Brain microvascular endothelial cell (primary cell): ENCODE results near the gene SUPT6H.

ENCODE experiments used
- DNase-seq: peaks from one replicate; pipeline ENCODE4 v3.0.0-alpha.2; 2020
- H3K27ac ChIP-seq: fragments of 250-450 bp; sonication (Bioruptor Pico); 2 replicates; pipeline ENCODE4 v1.5.1; 2020; ENCODE audit warnings: mild to moderate bottlenecking, moderate library complexity
- H3K27me3 ChIP-seq: fragments of 250-450 bp; sonication (Bioruptor Pico); replicated peaks from 2 replicates; pipeline ENCODE4 v1.5.1; 2020; ENCODE audit warnings: mild to moderate bottlenecking
- H3K36me3 ChIP-seq: fragments of 250-450 bp; sonication (Bioruptor Pico); replicated peaks from 2 replicates; pipeline ENCODE4 v1.5.1; 2020; ENCODE audit warnings: mild to moderate bottlenecking
- H3K4me3 ChIP-seq: 2 replicates; pipeline ENCODE4 v1.5.1; 2011; ENCODE audit warnings: low read depth, mild to moderate bottlenecking, control low read depth, low read length, moderate library complexity
- in situ Hi-C: cut with HindIII; loops from 2 replicates; pipeline ENCODE4 v1.10.0; 2017; ENCODE audit warnings: low sequenced_read_pairs, low pct_ligation_motif_present
- TF ChIP-seq, protein P1 (sequence below): IDR thresholded peaks from 2 replicates; pipeline ENCODE4 v1.5.1; 2011; ENCODE audit warnings: low read depth, mild to moderate bottlenecking, moderate library complexity, low read length, control low read depth, inconsistent platforms; ENCODE audit errors: missing control alignments

The SUPT6H gene

DNA sequence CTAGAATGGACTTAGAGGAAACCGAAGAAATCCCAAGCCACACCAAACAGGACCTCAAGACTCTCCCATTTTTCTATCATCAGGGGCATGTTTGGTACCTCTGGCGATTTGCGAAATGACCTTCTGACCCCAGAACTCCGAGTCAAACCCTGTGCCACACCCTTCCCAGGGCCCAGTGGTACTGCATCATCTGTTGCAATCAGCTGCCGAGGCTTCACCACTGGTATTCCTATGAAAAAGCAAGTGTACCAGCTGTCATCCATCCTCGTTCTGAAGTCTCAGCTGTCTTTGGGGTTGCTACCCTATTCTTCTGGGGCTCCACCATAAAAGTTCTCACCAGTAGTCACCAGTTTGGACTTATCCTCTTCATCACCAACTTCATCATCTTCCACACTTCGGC, 45.7 kb upstream of the SUPT6H start:
- no peak for DNase-seq
- TF ChIP-seq, protein P1, sequence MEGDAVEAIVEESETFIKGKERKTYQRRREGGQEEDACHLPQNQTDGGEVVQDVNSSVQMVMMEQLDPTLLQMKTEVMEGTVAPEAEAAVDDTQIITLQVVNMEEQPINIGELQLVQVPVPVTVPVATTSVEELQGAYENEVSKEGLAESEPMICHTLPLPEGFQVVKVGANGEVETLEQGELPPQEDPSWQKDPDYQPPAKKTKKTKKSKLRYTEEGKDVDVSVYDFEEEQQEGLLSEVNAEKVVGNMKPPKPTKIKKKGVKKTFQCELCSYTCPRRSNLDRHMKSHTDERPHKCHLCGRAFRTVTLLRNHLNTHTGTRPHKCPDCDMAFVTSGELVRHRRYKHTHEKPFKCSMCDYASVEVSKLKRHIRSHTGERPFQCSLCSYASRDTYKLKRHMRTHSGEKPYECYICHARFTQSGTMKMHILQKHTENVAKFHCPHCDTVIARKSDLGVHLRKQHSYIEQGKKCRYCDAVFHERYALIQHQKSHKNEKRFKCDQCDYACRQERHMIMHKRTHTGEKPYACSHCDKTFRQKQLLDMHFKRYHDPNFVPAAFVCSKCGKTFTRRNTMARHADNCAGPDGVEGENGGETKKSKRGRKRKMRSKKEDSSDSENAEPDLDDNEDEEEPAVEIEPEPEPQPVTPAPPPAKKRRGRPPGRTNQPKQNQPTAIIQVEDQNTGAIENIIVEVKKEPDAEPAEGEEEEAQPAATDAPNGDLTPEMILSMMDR, result no peak
- H3K36me3 ChIP-seq, result peaks cover 83% of the 10 kb centered on the region
- in situ Hi-C loops, result no loop called here
- no peak overlapping the region for H3K4me3 ChIP-seq
- H3K27me3 ChIP-seq, result no peaks in the 10 kb centered on the region
- H3K27ac ChIP-seq, result no peak overlapping the region

DNA sequence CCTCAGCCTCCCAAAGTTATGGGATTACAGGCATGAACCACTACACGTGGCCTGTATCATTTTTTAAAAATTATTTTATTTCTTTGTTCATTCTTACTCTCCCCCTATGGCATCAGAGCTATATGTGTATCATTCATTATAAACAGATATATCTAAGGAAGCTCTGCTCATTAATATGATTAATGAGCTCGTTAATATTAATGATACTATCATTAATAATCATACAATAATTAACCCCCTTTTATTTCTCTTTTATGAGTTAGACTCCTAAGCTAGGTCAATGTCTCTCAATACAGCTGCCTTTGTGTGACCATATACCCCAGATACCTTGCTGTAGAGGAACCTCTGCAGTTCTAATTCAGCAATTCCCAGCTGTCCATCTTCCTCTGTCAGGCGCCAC, 43.5 kb upstream of the SUPT6H start:
- Histone ChIP-seq H3K4me3 (no peak overlapping the region), H3K27ac (no peak overlapping the region), H3K36me3 (peaks cover 91% of the 10 kb centered on the region), H3K27me3 (no peaks in the 10 kb centered on the region)
- TF ChIP-seq, protein P1, result no peak
- DNase-seq, result no peak
- in situ Hi-C loops, result no loop called here

DNA sequence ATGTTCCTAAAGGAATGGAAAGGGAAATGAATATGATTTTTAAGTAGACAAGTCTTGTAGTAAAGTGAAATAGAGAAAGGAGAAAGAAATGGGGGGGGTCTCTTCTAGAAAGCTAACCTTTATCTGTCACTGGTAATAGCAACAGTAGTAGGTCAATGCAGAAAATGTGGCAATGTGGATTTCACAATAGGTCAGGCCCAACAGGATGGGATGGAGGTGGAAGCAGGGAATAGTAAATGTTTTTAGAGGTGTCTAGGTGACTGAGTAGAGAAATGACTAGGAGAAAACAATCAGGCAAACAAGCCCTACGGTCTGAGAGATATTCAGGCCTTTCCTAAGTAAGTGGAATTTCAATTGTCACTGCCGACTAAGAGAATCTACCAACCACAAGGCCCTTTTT, 42.0 kb upstream of the SUPT6H start:
- Histone ChIP-seq H3K4me3 (no peak overlapping the region), H3K36me3 (peaks cover 91% of the 10 kb centered on the region), H3K27me3 (no peaks in the 10 kb centered on the region), H3K27ac (no peak overlapping the region)
- DNase-seq, result no peak
- in situ Hi-C loops, result no loop called here
- TF ChIP-seq, protein P1, result no peak

DNA sequence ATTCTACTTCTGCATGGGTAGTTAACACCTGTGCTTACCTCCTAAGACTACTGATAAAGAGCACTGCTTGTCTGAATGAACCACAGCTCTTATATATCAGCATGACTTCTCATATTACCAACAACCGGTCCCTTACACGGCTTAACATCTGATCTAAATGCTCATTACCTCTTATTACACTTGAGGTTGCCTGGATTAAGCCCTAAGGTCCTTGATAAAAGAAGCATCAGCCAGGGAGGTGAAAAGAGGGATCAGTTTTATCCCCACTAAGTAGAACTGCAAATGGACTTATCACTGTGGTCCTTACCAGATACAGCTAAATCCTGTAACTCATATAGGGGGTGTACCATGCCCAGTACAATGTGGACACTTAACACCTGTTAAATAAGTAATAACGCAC, 39.8 kb upstream of the SUPT6H start:
- TF ChIP-seq, protein P1, result no peak
- in situ Hi-C loops, result no loop called here
- DNase-seq, result no peak
- no peaks in the 10 kb centered on the region for H3K27me3 ChIP-seq
- H3K36me3 ChIP-seq, result peaks cover 83% of the 10 kb centered on the region
- no peak overlapping the region for H3K4me3 ChIP-seq
- no peak overlapping the region for H3K27ac ChIP-seq

DNA sequence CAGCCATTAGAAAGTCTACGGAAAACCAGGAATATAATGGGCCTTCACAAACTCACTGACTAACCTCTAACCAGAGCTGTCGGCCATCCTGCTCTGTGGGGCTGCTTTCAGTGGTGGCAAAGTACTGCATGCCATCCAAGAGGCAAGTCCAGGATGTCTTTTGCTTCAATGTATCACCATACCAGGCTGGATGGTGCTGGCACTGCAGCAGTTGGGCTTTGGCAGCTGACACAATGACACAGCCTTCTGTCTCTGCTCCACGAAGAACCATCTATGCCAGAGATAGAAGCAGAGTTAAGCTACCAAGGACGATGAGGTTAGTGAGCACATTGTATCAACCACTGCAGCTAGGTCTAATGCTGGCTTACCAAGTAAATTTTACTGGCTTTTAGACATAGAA, 38.3 kb upstream of the SUPT6H start:
- Histone ChIP-seq H3K27ac (no peak overlapping the region), H3K27me3 (no peaks in the 10 kb centered on the region), H3K36me3 (peaks cover 81% of the 10 kb centered on the region), H3K4me3 (no peak overlapping the region)
- TF ChIP-seq, protein P1, result no peak
- in situ Hi-C loops, result no loop called here
- no peak for DNase-seq

DNA sequence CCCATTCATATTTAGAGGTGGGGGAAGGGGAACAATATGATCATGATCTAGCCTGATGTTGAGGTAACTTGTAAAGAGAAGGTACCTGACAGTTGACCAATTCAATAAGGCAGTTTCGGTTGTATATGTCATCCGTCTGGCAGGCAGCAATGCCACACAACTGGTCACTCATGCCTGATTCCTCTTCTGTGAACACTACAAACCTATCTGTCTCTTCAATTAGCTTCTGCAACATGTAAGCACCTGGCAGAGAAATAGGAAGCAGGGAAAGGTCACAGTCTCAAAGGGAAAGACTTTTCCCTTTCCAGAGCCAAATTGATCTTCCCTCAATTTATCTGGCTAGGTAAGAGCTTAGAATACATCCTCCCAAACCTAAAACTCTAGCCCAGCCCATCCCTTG, 37.9 kb upstream of the SUPT6H start:
- peaks cover 76% of the 10 kb centered on the region for H3K36me3 ChIP-seq
- TF ChIP-seq, protein P1, result no peak
- in situ Hi-C loops, result no loop called here
- no peak overlapping the region for H3K27ac ChIP-seq
- no peak for DNase-seq
- no peaks in the 10 kb centered on the region for H3K27me3 ChIP-seq
- H3K4me3 ChIP-seq, result no peak overlapping the region
